Brain microvascular endothelial cell (primary cell): Measurements from ENCODE around the gene TMEM147.
A peak's percentile ranks its signal among the peaks of the same experiment; 100 is the strongest.

Experiments used
- DNase-seq: peaks from one replicate; pipeline ENCODE4 v3.0.0-alpha.2; 2020
- H3K27ac ChIP-seq: fragments of 250-450 bp; sonication (Bioruptor Pico); 2 replicates; pipeline ENCODE4 v1.5.1; 2020; ENCODE audit warnings: mild to moderate bottlenecking, moderate library complexity
- H3K27me3 ChIP-seq: fragments of 250-450 bp; sonication (Bioruptor Pico); replicated peaks from 2 replicates; pipeline ENCODE4 v1.5.1; 2020; ENCODE audit warnings: mild to moderate bottlenecking
- H3K36me3 ChIP-seq: fragments of 250-450 bp; sonication (Bioruptor Pico); replicated peaks from 2 replicates; pipeline ENCODE4 v1.5.1; 2020; ENCODE audit warnings: mild to moderate bottlenecking
- H3K4me3 ChIP-seq: 2 replicates; pipeline ENCODE4 v1.5.1; 2011; ENCODE audit warnings: low read depth, mild to moderate bottlenecking, control low read depth, low read length, moderate library complexity
- in situ Hi-C: cut with HindIII; loops from 2 replicates; pipeline ENCODE4 v1.10.0; 2017; ENCODE audit warnings: low sequenced_read_pairs, low pct_ligation_motif_present
- TF ChIP-seq, protein P1 (sequence below): IDR thresholded peaks from 2 replicates; pipeline ENCODE4 v1.5.1; 2011; ENCODE audit warnings: low read depth, mild to moderate bottlenecking, moderate library complexity, low read length, control low read depth, inconsistent platforms; ENCODE audit errors: missing control alignments

The TMEM147 gene

DNA sequence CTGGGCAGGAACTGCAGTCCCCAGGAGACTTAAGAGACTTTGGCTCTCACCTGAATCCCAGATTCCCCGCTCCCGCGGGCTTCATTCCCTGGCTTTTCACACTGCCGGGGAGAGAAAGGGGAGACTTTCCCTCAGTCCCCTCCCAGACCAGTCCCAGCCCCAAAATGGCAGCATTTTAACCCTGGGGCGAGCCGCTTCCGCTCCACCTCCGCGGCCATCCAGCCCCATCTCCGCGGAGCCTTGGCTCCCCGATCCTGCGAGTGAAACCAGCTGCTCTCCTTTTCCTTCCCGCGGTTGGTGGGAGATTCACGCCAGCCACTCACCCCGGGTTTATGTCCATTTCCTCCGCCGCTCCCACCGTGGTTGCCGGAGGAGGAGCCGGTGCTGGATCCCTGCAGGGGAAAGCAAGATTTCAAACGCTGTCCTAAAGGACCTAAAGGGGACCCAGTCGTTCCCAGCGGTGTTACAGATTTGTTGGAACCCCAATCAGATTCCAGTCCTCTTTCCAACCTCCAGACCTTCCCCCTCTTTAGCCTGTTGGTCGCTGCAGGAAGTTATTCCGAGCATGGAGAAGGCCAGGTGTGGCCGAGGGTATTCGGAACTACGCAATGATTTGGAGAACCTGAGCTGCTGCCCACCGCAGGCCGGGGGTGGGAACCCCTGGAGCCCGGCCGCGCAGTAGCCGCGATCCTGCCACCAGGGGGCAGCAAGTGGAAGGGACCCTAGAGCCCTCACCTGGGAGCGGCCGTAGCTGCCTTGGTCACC, 35.4 kb upstream of the TMEM147 start:
- TF ChIP-seq, protein P1, sequence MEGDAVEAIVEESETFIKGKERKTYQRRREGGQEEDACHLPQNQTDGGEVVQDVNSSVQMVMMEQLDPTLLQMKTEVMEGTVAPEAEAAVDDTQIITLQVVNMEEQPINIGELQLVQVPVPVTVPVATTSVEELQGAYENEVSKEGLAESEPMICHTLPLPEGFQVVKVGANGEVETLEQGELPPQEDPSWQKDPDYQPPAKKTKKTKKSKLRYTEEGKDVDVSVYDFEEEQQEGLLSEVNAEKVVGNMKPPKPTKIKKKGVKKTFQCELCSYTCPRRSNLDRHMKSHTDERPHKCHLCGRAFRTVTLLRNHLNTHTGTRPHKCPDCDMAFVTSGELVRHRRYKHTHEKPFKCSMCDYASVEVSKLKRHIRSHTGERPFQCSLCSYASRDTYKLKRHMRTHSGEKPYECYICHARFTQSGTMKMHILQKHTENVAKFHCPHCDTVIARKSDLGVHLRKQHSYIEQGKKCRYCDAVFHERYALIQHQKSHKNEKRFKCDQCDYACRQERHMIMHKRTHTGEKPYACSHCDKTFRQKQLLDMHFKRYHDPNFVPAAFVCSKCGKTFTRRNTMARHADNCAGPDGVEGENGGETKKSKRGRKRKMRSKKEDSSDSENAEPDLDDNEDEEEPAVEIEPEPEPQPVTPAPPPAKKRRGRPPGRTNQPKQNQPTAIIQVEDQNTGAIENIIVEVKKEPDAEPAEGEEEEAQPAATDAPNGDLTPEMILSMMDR, result peak; percentile 95
- Histone ChIP-seq H3K27me3 (peaks cover 50% of the 10 kb centered on the region), H3K4me3 (no peak overlapping the region), H3K27ac (no peak overlapping the region), H3K36me3 (no peaks in the 10 kb centered on the region)
- no peak for DNase-seq
- in situ Hi-C loops, result no loop called here

DNA sequence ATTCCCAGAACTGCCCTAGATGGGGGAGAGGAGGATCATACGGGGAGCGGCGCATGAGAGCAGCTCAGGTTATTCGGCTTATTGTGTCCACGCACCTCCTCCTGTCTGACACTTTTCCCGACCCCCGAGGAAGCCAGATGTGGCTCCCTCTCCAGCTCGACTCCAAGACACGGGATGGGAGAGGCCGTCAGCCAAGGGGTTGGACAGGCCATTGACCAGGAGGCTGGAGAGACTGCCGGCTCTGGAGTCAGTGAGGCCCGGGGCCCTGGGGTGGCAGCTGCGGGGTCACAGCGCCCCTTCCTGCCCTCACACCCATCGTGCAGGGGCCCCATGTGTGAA, 34.8 kb upstream of the TMEM147 start:
- in situ Hi-C loops, result no loop called here

DNA sequence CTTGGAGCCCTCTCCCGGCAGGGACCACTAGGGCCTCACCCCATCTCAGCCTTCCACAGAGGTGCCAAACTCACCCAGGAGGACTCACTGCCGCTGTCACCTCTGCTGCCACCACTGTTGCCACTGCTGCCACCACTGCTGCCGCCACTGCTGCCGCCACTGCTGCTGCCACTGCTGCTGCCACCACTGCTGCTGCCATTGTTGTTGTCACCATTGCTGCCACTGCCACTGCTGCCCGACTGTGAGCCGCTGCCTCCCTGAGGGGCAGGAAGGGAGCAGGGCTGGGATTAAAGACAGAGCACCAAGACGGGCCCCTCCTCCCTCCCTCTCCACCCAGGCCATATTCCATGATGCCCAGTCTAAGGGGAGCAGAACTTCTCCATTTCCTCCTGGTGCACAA, 34.1 kb upstream of the TMEM147 start:
- Histone ChIP-seq H3K36me3 (no peaks in the 10 kb centered on the region), H3K4me3 (no peak overlapping the region), H3K27me3 (peaks cover 47% of the 10 kb centered on the region), H3K27ac (no peak overlapping the region)
- TF ChIP-seq, protein P1, result no peak
- no peak for DNase-seq
- in situ Hi-C loops, result no loop called here

More for the DNA sequence above, 34.8 kb upstream of the TMEM147 start:
- DNase-seq, result no peak
- no peak overlapping the region for H3K27ac ChIP-seq
- H3K4me3 ChIP-seq, result no peak overlapping the region
- H3K36me3 ChIP-seq, result no peaks in the 10 kb centered on the region
- TF ChIP-seq, protein P1, result no peak
- H3K27me3 ChIP-seq, result peaks cover 50% of the 10 kb centered on the region

DNA sequence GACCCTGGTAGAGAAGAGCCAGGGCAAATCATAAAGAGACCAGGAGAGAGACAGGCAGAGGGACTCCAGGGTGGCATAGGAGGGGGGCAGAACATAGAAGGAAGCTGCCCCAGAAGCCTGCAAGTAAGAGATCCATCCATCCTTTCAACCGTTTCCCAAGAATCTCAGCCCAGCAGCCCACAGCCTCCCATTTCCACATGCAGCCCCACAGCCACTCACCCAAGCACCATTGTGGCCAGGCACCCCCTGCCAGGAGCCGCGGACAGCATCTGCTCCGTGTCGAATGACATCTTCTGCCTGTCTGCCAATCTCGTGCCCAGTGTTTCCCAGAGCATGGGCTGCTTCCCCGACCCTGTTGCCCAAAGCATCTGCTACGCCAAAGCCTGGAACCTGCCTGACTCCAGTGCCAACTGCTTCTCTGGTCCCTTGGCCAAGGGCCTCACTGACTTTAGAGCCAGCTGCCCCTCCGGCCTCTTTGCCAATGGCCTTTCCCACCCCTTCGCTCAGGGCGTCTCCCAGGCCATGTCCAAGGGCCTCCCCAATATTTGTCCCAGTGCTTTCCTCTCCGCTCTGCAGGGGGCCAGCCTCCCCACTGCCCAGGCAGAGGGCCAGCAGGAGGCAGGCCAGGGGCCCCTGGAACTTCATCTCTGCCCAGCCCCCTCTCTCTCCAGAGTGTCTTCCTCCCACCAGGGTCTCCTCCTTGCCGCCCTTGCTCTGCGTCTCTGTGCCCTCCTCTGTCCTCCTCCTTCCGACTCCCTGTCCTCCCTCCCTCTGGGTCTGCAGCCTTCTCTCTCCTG, 32.4 kb upstream of the TMEM147 start:
- no peak for DNase-seq
- Histone ChIP-seq H3K36me3 (no peaks in the 10 kb centered on the region), H3K27ac (no peak overlapping the region), H3K4me3 (no peak overlapping the region), H3K27me3 (peaks cover 36% of the 10 kb centered on the region)
- TF ChIP-seq, protein P1, result no peak
- in situ Hi-C loops, result no loop called here

DNA sequence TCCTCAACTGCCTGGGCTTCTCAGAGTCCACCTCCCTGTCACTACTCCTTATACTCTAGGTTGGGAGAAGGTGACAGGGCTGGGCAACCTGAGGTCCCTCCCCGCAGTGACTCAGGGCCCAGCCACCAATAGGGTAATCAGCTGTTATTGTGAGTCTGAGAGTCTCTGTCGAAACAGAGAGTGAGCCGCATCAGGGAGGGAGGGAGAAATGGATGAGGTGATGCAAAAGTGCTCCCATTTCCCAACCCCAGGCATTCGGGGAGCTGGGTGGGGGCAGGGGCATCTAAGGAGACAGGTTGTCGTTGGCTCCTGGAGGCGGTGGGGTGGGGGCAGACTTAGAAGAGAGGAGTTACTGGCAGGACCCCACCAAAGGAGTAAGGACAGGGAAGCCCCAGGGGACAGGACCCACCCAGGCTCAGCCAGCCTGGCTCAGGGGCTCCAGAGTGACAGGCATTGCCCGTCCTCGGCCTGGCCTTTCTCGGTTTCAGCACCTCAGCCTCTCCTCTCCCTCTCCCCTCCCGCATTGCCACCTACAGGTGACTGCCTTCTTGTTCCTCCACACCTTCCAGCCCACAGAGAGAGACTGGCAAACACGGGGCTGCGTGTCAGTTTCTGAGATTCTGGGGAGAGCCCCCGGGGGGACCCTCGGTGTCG, 31.7 kb upstream of the TMEM147 start, which contains the start of gene DMKN:
TSS of gene DMKN (minus strand) at position 22 of the 654 bp plus-strand sequence. CDS start 174 bp downstream, outside the sequence.
- H3K27ac ChIP-seq, result no peak within 1 kb of the TSS
- in situ Hi-C loops, result no loop called here
- H3K36me3 ChIP-seq, result no peaks in the 10 kb centered on the region
- H3K27me3 ChIP-seq, result peaks cover 29% of the 10 kb centered on the region
- H3K4me3 ChIP-seq, result no peak within 1 kb of the TSS
- DNase-seq, result peak; percentile 24
- TF ChIP-seq, protein P1, result peak; percentile 24
